ENCODE results near the gene LACTB. TPM values are rescaled to one million over a fixed set of nuclear protein-coding genes. Genes with fewer than 3 reads are reported as not detected.

Gene LACTB
- total and polyA plus RNA-seq, 10 donors = 11.7 to 39.6 (median 25.8) TPM

GRCh38 chr15:63156086-63156710 lies 34.5 kb downstream of the LACTB start:
- DNase-seq = no peak
- intact Hi-C loops (cut with DNase I; ENCODE audit: low total_unique reads) = no loop called here
- H3K9me3 ChIP-seq = no peaks in the 10 kb centered on the region
- H3K27me3 ChIP-seq (replicated peaks in 1 of 7) = no peaks in the 10 kb centered on the region
- WGBS, 5 donors = 7 to 10% (median 9%) methylated on average over 10 of the region's 10 CpGs
- no peak for TF ChIP-seq POLR2A (IDR thresholded peaks at IDR 0.05)
- no peak for TF ChIP-seq CTCF (IDR thresholded peaks at IDR 0.05 in 8 of 11, conservative IDR thresholded peaks at IDR 0.05 in 3 of 11)
- no peak for TF ChIP-seq POLR2AphosphoS5 (IDR thresholded peaks at IDR 0.05)
- H3K4me1 ChIP-seq = peaks cover 14 to 52% (median 28%) of the 10 kb centered on the region in 6 donors
- H3K27ac ChIP-seq = peak overlapping the region; percentile 95 to 99 (median 98)
- peaks cover 0 to 44% (median 24%) of the 10 kb centered on the region in 6 donors for H3K36me3 ChIP-seq
- H3K4me3 ChIP-seq = peak overlapping the region; percentile 75 to 96 (median 83)

- DNase-seq = no peak
- Histone ChIP-seq H3K9me3 (no peaks in the 10 kb centered on the region), H3K4me3 (peak overlapping the region; percentile 75 to 96 (median 83)), H3K4me1 (peaks cover 14 to 52% (median 28%) of the 10 kb centered on the region in 6 donors), H3K36me3 (peaks cover 0 to 39% (median 22%) of the 10 kb centered on the region in 6 donors), H3K27me3 (replicated peaks in 1 of 7) (no peaks in the 10 kb centered on the region), H3K27ac (peak overlapping the region; percentile 95 to 99 (median 98))
- no peak for TF ChIP-seq POLR2A (IDR thresholded peaks at IDR 0.05)
- TF ChIP-seq CTCF (IDR thresholded peaks at IDR 0.05 in 8 of 11, conservative IDR thresholded peaks at IDR 0.05 in 3 of 11) = no peak
- TF ChIP-seq POLR2AphosphoS5 (IDR thresholded peaks at IDR 0.05) = no peak
- 0% methylated on average over 16 of the region's 16 CpGs for WGBS, 5 donors
- intact Hi-C loops (cut with DNase I; ENCODE audit: low total_unique reads) = no loop called here
These were observed 35.1 kb downstream of the LACTB start for GRCh38 chr15:63156755-63157117.

GRCh38 chr15:63157118-63157843 lies 35.6 kb downstream of the LACTB start, which contains the start of gene RPS27L:
TSS of gene RPS27L (minus strand) at chr15:63157477. CDS start at chr15:63157405, 72 bp downstream.
- TF ChIP-seq POLR2A (IDR thresholded peaks at IDR 0.05) (peak; percentile 58 to 89 (median 81)), POLR2AphosphoS5 (IDR thresholded peaks at IDR 0.05) (peak; percentile 95 to 98 (median 97)), CTCF (IDR thresholded peaks at IDR 0.05 in 8 of 11, conservative IDR thresholded peaks at IDR 0.05 in 3 of 11) (peak in 3 of 11 experiments; percentile 6 to 23 (median 14))
- H3K27ac ChIP-seq = peak within 1 kb of the TSS; percentile 95 to 99 (median 98)
- intact Hi-C loops (cut with DNase I; ENCODE audit: low total_unique reads) = no loop called here
- peak within 1 kb of the TSS; percentile 75 to 96 (median 83) for H3K4me3 ChIP-seq
- DNase-seq = peak; percentile 98
- peaks cover 14 to 52% (median 28%) of the 10 kb centered on the region in 6 donors for H3K4me1 ChIP-seq
- 0 to 1% (median 1%) methylated on average over 25 to 60 of the region's 60 CpGs for WGBS, 5 donors
- H3K36me3 ChIP-seq = peaks cover 0 to 33% (median 18%) of the 10 kb centered on the region in 6 donors
- no peaks in the 10 kb centered on the region for H3K27me3 ChIP-seq (replicated peaks in 1 of 7)
- H3K9me3 ChIP-seq = no peaks in the 10 kb centered on the region

Data from spleen (tissue), 11 donors.